Testis (tissue), 2 donors: ENCODE measurements around the gene DPF3.

Source experiments
- POLR2A ChIP-seq: fragments of 450-650 bp; IDR thresholded peaks from one replicate; pipeline ENCODE4 v1.6.1; 2017; ENCODE audit warnings: antibody characterized with exemption, mild to moderate bottlenecking, moderate library complexity
- TF ChIP-seq, protein P1 (sequence below), 3 experiments: fragments of 450-650 bp in 2 of 3; fragments of 200-600 bp in 1 of 3; sonication (generic) in 1 of 3; IDR thresholded peaks; one replicate each; pipeline ENCODE4 v1.5.1; 2016 to 2019; ENCODE audit warnings: antibody characterized with exemption in 3 of 3, mild to moderate bottlenecking in 2 of 3, moderate library complexity in 1 of 3

DNA sequence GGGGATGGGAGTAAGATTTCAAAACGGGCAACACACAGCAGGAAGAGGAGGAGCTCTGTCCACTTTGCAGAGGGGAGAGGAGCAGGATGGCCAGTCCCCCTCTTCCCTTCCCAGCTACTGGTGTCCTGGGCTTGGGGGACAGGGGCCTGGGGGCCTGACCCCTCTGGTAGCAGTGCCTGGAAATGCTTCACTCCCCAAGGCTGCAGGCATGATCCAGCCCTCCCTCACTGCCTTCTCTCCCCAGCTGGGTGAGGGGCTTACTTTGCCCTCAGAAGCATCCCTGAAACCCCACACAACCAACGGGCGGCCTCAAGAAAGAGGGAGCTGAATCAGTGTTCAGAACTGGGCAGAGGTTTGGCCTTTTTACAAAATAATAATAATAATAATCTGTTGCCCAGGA is 279.5 kb downstream of the DPF3 start:
- TF ChIP-seq, protein P1, sequence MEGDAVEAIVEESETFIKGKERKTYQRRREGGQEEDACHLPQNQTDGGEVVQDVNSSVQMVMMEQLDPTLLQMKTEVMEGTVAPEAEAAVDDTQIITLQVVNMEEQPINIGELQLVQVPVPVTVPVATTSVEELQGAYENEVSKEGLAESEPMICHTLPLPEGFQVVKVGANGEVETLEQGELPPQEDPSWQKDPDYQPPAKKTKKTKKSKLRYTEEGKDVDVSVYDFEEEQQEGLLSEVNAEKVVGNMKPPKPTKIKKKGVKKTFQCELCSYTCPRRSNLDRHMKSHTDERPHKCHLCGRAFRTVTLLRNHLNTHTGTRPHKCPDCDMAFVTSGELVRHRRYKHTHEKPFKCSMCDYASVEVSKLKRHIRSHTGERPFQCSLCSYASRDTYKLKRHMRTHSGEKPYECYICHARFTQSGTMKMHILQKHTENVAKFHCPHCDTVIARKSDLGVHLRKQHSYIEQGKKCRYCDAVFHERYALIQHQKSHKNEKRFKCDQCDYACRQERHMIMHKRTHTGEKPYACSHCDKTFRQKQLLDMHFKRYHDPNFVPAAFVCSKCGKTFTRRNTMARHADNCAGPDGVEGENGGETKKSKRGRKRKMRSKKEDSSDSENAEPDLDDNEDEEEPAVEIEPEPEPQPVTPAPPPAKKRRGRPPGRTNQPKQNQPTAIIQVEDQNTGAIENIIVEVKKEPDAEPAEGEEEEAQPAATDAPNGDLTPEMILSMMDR (IDR thresholded peaks at IDR 0.05) = no peak
- TF ChIP-seq POLR2A = no peak
